GM21723 (cell line): Measurements from ENCODE around the gene CLDN14.

Experiments
- ATAC-seq: cut with Tn5 transposase; IDR thresholded peaks from one replicate; pipeline ENCODE4 v1.9.1; 2021; ENCODE audit warnings: mild to moderate bottlenecking, moderate library complexity; ENCODE audit not compliant: unreplicated experiment

Gene CLDN14

GRCh38 chr21:36473203-36473602, 6.7 kb downstream of the CLDN14 start:
- no peak for ATAC-seq

- no peak for ATAC-seq
Measured at GRCh38 chr21:36472377-36472776, 7.5 kb downstream of the CLDN14 start.

GRCh38 chr21:36471254-36471723, 8.6 kb downstream of the CLDN14 start:
- peak; percentile 72 for ATAC-seq

GRCh38 chr21:36470294-36470693, 9.6 kb downstream of the CLDN14 start:
- ATAC-seq = no peak

GRCh38 chr21:36466061-36466511, 13.8 kb downstream of the CLDN14 start:
- ATAC-seq = no peak

GRCh38 chr21:36465478-36465877, 14.4 kb downstream of the CLDN14 start:
- no peak for ATAC-seq

GRCh38 chr21:36464590-36464989, 15.3 kb downstream of the CLDN14 start:
- no peak for ATAC-seq

- no peak for ATAC-seq
Measured at GRCh38 chr21:36463991-36464390, 15.9 kb downstream of the CLDN14 start.

- ATAC-seq = no peak
Measured at GRCh38 chr21:36463204-36463603, 16.7 kb downstream of the CLDN14 start.

- no peak for ATAC-seq
Measured at GRCh38 chr21:36461918-36462486, 17.9 kb downstream of the CLDN14 start.

GRCh38 chr21:36461277-36461917, 18.5 kb downstream of the CLDN14 start:
- ATAC-seq = no peak

GRCh38 chr21:36460866-36461265, 19.1 kb downstream of the CLDN14 start:
- ATAC-seq = no peak

GRCh38 chr21:36459098-36459497, 20.8 kb downstream of the CLDN14 start:
- ATAC-seq = no peak

GRCh38 chr21:36456729-36457414, 23.1 kb downstream of the CLDN14 start:
- ATAC-seq = no peak

- ATAC-seq = no peak
Measured at GRCh38 chr21:36454706-36455105, 25.2 kb downstream of the CLDN14 start.

- no peak for ATAC-seq
Measured at GRCh38 chr21:36454093-36454531, 25.8 kb downstream of the CLDN14 start.

GRCh38 chr21:36452281-36452825, 27.6 kb downstream of the CLDN14 start:
- no peak for ATAC-seq

GRCh38 chr21:36451506-36451905, 28.4 kb downstream of the CLDN14 start:
- ATAC-seq = no peak

- no peak for ATAC-seq
Measured at GRCh38 chr21:36450511-36450910, 29.4 kb downstream of the CLDN14 start.

- ATAC-seq = no peak
Measured at GRCh38 chr21:36446301-36446700, 33.6 kb downstream of the CLDN14 start.

GRCh38 chr21:36441715-36442114, 38.2 kb downstream of the CLDN14 start:
- no peak for ATAC-seq

GRCh38 chr21:36437745-36438128, 42.2 kb downstream of the CLDN14 start:
- no peak for ATAC-seq
